Measurements from ENCODE around the gene CKAP2L. TPM values are rescaled to one million over a fixed set of nuclear protein-coding genes. Genes with fewer than 3 reads are reported as not detected.

Gene CKAP2L
- total and polyA plus RNA-seq, 8 donors: 1.9 to 29.3 (median 15.0) TPM

GRCh38 chr2:112787729-112788393 is 23.5 kb upstream of the CKAP2L start:
- no peak for TF ChIP-seq CTCF (IDR thresholded peaks at IDR 0.05)
- H3K9me3 ChIP-seq: no peaks in the 10 kb centered on the region
- no peak for ATAC-seq
- H3K4me1 ChIP-seq: peaks cover 0 to 31% of the 10 kb centered on the region in 2 donors
- no peak for DNase-seq
- H3K27me3 ChIP-seq: no peaks in the 10 kb centered on the region
- no peak overlapping the region for H3K4me3 ChIP-seq
- intact Hi-C loops (cut with DNase I): no loop called here
- no peaks in the 10 kb centered on the region for H3K36me3 ChIP-seq
- H3K27ac ChIP-seq: peak overlapping the region in 1 of 2 donors; percentile 80

- Histone ChIP-seq H3K4me1 (peaks cover 0 to 25% of the 10 kb centered on the region in 2 donors), H3K27ac (peak overlapping the region in 1 of 2 donors; percentile 80), H3K9me3 (no peaks in the 10 kb centered on the region), H3K36me3 (no peaks in the 10 kb centered on the region), H3K27me3 (no peaks in the 10 kb centered on the region), H3K4me3 (no peak overlapping the region)
- no peak for ATAC-seq
- TF ChIP-seq CTCF (IDR thresholded peaks at IDR 0.05): no peak
- intact Hi-C loops (cut with DNase I): no loop called here
- no peak for DNase-seq
Observed at GRCh38 chr2:112787294-112787693, 22.9 kb upstream of the CKAP2L start.

- H3K4me3 ChIP-seq: peak within 1 kb of the TSS in 1 of 2 donors; percentile 13
- H3K4me1 ChIP-seq: peaks cover 0 to 24% of the 10 kb centered on the region in 2 donors
- ATAC-seq: peak; percentile 75
Observed at GRCh38 chr2:112784199-112785189, 20.1 kb upstream of the CKAP2L start, which contains the start of gene IL1A. Gene IL1A (minus strand): TSS chr2:112784493. CDS start chr2:112783770, 723 bp downstream.

GRCh38 chr2:112783187-112783714 is 18.8 kb upstream of the CKAP2L start:
- no peak for TF ChIP-seq CTCF (IDR thresholded peaks at IDR 0.05)

More at GRCh38 chr2:112784199-112785189, 20.1 kb upstream of the CKAP2L start, which contains the start of gene IL1A:
- peak within 1 kb of the TSS in 1 of 2 donors; percentile 35 for H3K27ac ChIP-seq
- intact Hi-C loops (cut with DNase I): no loop called here
- no peaks in the 10 kb centered on the region for H3K9me3 ChIP-seq
- H3K36me3 ChIP-seq: no peaks in the 10 kb centered on the region
- no peak for TF ChIP-seq CTCF (IDR thresholded peaks at IDR 0.05)
- DNase-seq: no peak
- no peaks in the 10 kb centered on the region for H3K27me3 ChIP-seq

More at GRCh38 chr2:112783187-112783714, 18.8 kb upstream of the CKAP2L start:
- Histone ChIP-seq H3K27ac (no peak overlapping the region), H3K4me1 (peaks cover 0 to 16% of the 10 kb centered on the region in 2 donors), H3K27me3 (no peaks in the 10 kb centered on the region), H3K36me3 (no peaks in the 10 kb centered on the region), H3K4me3 (peak overlapping the region in 1 of 2 donors; percentile 13), H3K9me3 (no peaks in the 10 kb centered on the region)
- DNase-seq: no peak
- ATAC-seq: no peak
- intact Hi-C loops (cut with DNase I): no loop called here
